Kidney (tissue), 14 donors: ENCODE results near the gene OTOG. TPM values are rescaled to one million over a fixed set of nuclear protein-coding genes. Genes with fewer than 3 reads are reported as not detected.

Experiments used
- DNase-seq, 5 donors: peaks; one replicate each; pipeline ENCODE4 v3.0.0-alpha.2; 2013 to 2020
- FAIRE-seq: peaks from 2 replicates; lab custom pipeline; 2012; peaks lifted over from hg19 to GRCh38; lab: Jason Lieb, UNC
- H3K27ac ChIP-seq, 2 donors: one replicate each; pipeline ENCODE4 v1.7.0; 2013; ENCODE audit warnings: low read depth in 2 of 2, low read length in 2 of 2, inconsistent platforms in 1 of 2
- H3K27me3 ChIP-seq: one replicate; pipeline ENCODE4 v1.7.1; 2013; ENCODE audit warnings: low read length, inconsistent platforms; ENCODE audit not compliant: control insufficient read depth, insufficient read depth
- H3K36me3 ChIP-seq, 3 donors: one replicate each; pipeline versions ENCODE4 v1.7.0 to v1.7.1; 2013; ENCODE audit warnings: low read length in 3 of 3, control low read depth in 1 of 3, inconsistent platforms in 1 of 3; ENCODE audit not compliant: insufficient read depth in 3 of 3, control insufficient read depth in 2 of 3
- H3K4me1 ChIP-seq, 3 donors: one replicate each; pipeline versions ENCODE4 v1.7.0 to v1.7.1; 2013; ENCODE audit warnings: low read length in 3 of 3, inconsistent platforms in 1 of 3, low read depth in 1 of 3; ENCODE audit not compliant: control insufficient read depth in 2 of 3, insufficient read depth in 2 of 3
- H3K4me3 ChIP-seq, 3 donors: one replicate each; pipeline versions ENCODE4 v1.7.0 to v1.8.1; 2013; ENCODE audit warnings: low read length in 3 of 3, control low read depth in 1 of 3, inconsistent platforms in 1 of 3
- H3K9ac ChIP-seq, 3 donors: one replicate each; pipeline versions ENCODE4 v1.7.0 to v1.7.1; 2013; ENCODE audit warnings: low read length in 3 of 3, control low read depth in 1 of 3, inconsistent platforms in 1 of 3
- H3K9me3 ChIP-seq, 3 donors: one replicate each; pipeline versions ENCODE4 v1.7.0 to v1.7.1; 2013; ENCODE audit warnings: low read length in 3 of 3, control low read depth in 1 of 3, inconsistent platforms in 1 of 3; ENCODE audit not compliant: control insufficient read depth in 2 of 3, insufficient read depth in 1 of 3
- intact Hi-C: fragments of 100-400 bp; cut with DNase I; formaldehyde crosslinking; loops from one replicate; pipeline ENCODE4 v1.11.1; 2022
- polyA plus RNA-seq: library from polyadenylated mRNA; stranded (reverse); fragments of 350-450 nt; fragmentation: Illumina TruSeq; extraction: RNeasy Lipid Tissue Mini Kit (QIAGEN cat#74804); gene quantifications from one replicate; pipeline ENCODE4 v1.2.3, GENCODE V29; 2014; ENCODE audit warnings: low read depth, low replicate concordance; ENCODE audit not compliant: insufficient read depth
- total RNA-seq: library from RNA; stranded (reverse); fragmentation: NEBNext Ultra II Directional; extraction: Animal tissue kit (Norgen Biotek cat#: 25700); gene quantifications from one replicate; pipeline ENCODE4 v1.2.1, GENCODE V29; 2021
- TF ChIP-seq, protein P1 (sequence below): IDR thresholded peaks from 3 replicates; pipeline ENCODE4 v1.5.1; 2012; ENCODE audit warnings: mild to moderate bottlenecking, moderate library complexity, borderline replicate concordance; ENCODE audit not compliant: insufficient read depth; ENCODE audit errors: extremely low read depth
- donor health status: control.
- donor health status: control.
- donor health status: control.
- donor health status: control.
- donor health status: control.
- donor health status: DM: yes; HTN: yes; CAD: no.
- donor health status: Normal renal cell carcinoma (clear cell type).

Gene OTOG
- total and polyA plus RNA-seq, 2 donors from 2014 or later, result 0.06 TPM; not detected in 1

GRCh38 chr11:17648528-17648927, 101.5 kb downstream of the OTOG start:
- peak overlapping the region; percentile 74 for H3K27ac ChIP-seq
- DNase-seq (no peak), FAIRE-seq (no peak)
- peaks cover 0 to 6% (median 0%) of the 10 kb centered on the region in 3 donors for H3K9me3 ChIP-seq
- no peaks in the 10 kb centered on the region for H3K36me3 ChIP-seq
- H3K4me3 ChIP-seq, result no peak overlapping the region
- no peak overlapping the region for H3K9ac ChIP-seq
- intact Hi-C loops, result no loop called here
- TF ChIP-seq, protein P1, sequence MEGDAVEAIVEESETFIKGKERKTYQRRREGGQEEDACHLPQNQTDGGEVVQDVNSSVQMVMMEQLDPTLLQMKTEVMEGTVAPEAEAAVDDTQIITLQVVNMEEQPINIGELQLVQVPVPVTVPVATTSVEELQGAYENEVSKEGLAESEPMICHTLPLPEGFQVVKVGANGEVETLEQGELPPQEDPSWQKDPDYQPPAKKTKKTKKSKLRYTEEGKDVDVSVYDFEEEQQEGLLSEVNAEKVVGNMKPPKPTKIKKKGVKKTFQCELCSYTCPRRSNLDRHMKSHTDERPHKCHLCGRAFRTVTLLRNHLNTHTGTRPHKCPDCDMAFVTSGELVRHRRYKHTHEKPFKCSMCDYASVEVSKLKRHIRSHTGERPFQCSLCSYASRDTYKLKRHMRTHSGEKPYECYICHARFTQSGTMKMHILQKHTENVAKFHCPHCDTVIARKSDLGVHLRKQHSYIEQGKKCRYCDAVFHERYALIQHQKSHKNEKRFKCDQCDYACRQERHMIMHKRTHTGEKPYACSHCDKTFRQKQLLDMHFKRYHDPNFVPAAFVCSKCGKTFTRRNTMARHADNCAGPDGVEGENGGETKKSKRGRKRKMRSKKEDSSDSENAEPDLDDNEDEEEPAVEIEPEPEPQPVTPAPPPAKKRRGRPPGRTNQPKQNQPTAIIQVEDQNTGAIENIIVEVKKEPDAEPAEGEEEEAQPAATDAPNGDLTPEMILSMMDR, result no peak
- no peaks in the 10 kb centered on the region for H3K27me3 ChIP-seq
- peaks cover 0 to 16% (median 10%) of the 10 kb centered on the region in 3 donors for H3K4me1 ChIP-seq

- Histone ChIP-seq H3K36me3 (no peaks in the 10 kb centered on the region), H3K27ac (peak overlapping the region; percentile 19 to 33), H3K27me3 (no peaks in the 10 kb centered on the region), H3K4me3 (no peak overlapping the region), H3K4me1 (peaks cover 0 to 16% (median 10%) of the 10 kb centered on the region in 3 donors), H3K9ac (no peak overlapping the region), H3K9me3 (peaks cover 0 to 6% (median 0%) of the 10 kb centered on the region in 3 donors)
- intact Hi-C loops, result no loop called here
- FAIRE-seq (no peak), DNase-seq (no peak)
- TF ChIP-seq, protein P1, result no peak
These were observed 102.2 kb downstream of the OTOG start for GRCh38 chr11:17649261-17649660.

DNA sequence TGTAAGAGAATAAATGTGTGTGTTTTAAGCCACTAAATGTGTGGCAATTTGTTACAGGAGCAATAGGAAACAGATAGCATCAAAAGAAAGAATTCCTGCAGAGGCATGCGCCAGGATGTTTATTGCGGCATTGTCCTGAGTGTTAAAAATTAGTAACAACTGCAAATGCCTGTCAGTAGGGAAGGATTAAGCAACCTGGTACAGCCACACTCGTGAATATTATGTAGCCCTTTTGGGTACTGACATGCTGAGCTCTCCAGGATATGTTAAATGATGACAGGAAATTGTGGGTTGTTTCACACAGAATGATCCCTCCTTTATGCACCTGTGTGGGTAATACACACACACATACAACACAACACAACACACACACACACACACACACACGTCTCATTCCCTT, 102.6 kb downstream of the OTOG start:
- intact Hi-C loops, result no loop called here
- H3K36me3 ChIP-seq, result no peaks in the 10 kb centered on the region
- H3K27ac ChIP-seq, result peak overlapping the region in 1 of 2 donors; percentile 61
- TF ChIP-seq, protein P1, result no peak
- no peak for DNase-seq
- no peak overlapping the region for H3K4me3 ChIP-seq
- H3K9ac ChIP-seq, result no peak overlapping the region
- H3K9me3 ChIP-seq, result peaks cover 0 to 6% (median 0%) of the 10 kb centered on the region in 3 donors
- FAIRE-seq, result no peak
- H3K4me1 ChIP-seq, result peaks cover 0 to 16% (median 10%) of the 10 kb centered on the region in 3 donors
- H3K27me3 ChIP-seq, result no peaks in the 10 kb centered on the region
